ENCODE data around the gene ANXA6. TPM values are rescaled to one million over a fixed set of nuclear protein-coding genes. Genes with fewer than 3 reads are reported as not detected.

The ANXA6 gene
- total RNA-seq, 1 donor from 2014 or later, result 38.9 TPM

Other genes starting within 250 kb of the ANXA6 start
- gene GPX3, start 137.2 kb downstream of the ANXA6 start, total RNA-seq, result 5.0 and 6.3 TPM in 2 replicates
- 60.8 and 77.6 TPM in 2 replicates for gene TNIP1, start 76.7 kb downstream of the ANXA6 start, total RNA-seq
- gene CCDC69, start 66.3 kb upstream of the ANXA6 start, total RNA-seq, result 0.99 and 2.4 TPM in 2 replicates
- 9.6 and 13.5 TPM in 2 replicates for gene GM2A, start 95.4 kb upstream of the ANXA6 start, total RNA-seq
- gene SLC36A3, start 146.0 kb upstream of the ANXA6 start, total RNA-seq, result not detected in 2 replicates
- gene SLC36A2, start 189.8 kb upstream of the ANXA6 start, total RNA-seq, result not detected in 2 replicates